ENCODE measurements around the gene MCF2L.

MCF2L gene

DNA sequence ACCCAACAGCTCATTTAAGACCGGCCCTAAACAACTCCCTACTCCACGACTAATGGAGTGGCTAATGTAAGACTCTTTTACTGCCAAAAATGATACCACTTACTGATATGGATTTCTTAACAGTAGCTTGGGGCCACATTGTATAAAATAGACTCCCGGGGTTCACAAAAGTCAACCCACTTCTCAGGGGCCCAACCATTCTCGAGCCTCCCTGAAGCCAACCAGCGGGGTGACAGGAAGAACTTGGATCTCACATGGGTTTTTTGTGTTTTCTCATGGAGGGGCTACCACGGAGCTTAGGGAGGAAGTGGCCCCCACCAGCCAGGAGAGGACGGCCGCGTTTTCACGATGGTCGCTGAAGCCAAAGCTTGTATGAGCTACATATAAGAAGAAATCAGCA lies 8.1 kb downstream of the MCF2L start:
- in situ Hi-C loops (cut with MboI; ENCODE audit: low sequenced_read_pairs), result no loop called here

- in situ Hi-C loops (cut with MboI; ENCODE audit: low sequenced_read_pairs), result no loop called here
Measured at GRCh38 chr13:112977525-112977924, 8.5 kb downstream of the MCF2L start.

- in situ Hi-C loops (cut with MboI; ENCODE audit: low sequenced_read_pairs), result no loop called here
Measured at GRCh38 chr13:112978561-112979405, 9.8 kb downstream of the MCF2L start.

- in situ Hi-C loops (cut with MboI; ENCODE audit: low sequenced_read_pairs), result no loop called here
Measured at GRCh38 chr13:112979406-112979902, 10.4 kb downstream of the MCF2L start.

DNA sequence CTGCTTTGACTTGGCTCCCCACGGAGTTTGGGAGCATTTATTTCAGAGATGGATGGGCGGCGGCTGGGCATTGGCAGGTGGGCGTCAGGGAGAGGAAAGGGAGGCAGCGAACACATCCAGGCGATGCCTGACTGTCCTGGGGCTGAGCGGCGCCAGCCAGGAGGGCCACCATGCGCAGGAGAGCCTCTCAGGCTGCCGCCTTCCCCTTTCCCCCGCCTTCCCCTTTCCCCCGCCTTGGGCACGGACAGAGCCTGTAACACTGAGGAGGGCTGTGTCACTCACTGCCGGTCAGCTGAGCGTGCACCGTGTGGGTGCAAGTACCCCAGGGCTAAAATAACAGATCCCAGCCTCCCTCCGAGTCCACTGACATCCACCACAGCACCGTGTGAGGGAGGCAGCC lies 11.4 kb downstream of the MCF2L start:
- in situ Hi-C loops (cut with MboI; ENCODE audit: low sequenced_read_pairs), result no loop called here

GRCh38 chr13:112981451-112981850 lies 12.4 kb downstream of the MCF2L start:
- in situ Hi-C loops (cut with MboI; ENCODE audit: low sequenced_read_pairs), result no loop called here

- in situ Hi-C loops (cut with MboI; ENCODE audit: low sequenced_read_pairs), result no loop called here
Measured at GRCh38 chr13:112982281-112983041, 13.4 kb downstream of the MCF2L start.

DNA sequence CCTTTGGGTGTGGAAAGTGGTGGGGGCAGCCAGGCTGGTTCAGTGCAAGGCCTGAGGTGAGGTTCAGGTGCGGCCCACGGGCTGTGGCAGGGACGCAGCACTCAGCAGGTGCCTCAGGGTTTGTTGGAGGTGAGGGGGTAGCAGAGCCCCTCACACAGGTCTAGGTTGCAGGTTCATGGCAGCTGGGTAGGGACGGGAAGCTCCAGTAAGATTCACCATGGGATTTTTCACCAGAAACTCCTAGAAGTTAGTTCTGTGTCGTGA lies 14.0 kb downstream of the MCF2L start:
- in situ Hi-C loops (cut with MboI; ENCODE audit: low sequenced_read_pairs), result no loop called here

DNA sequence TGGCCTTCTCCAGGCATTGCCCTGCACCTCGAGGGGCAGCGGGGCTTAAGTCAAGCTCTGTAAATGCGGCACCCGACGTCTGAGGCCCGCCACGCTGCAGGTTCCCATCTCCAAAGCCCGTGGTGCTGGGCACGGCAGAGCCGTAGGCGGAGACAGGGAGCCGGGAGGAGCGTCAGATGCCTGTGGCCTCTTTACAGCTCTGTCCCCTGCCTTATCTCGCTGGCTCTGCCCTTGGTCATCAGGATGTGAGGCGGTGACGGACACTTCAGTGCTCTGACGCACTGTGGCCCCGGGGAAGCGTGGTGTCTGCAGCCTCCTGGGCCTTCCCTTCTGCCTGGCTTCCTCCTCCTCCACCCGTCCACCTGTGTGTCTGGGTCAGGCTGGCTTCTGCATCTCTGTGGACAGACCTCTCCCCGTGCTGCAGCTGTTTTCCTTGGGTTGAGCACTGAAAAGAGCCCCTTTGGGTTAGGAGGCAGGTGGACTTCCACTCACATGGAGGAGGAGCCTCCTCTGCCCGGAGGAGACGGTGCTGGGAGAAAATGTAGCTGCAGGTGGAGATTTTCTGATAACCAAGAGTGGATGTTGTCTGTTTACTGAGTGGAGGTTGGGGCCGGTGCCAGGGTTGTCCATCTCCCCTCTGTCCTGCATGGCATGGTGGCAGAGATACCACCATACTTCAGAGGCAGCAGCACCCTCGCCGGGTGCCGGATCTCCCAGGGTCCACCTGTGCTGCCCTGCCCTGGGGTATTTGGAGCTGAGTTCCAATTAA lies 14.6 kb downstream of the MCF2L start:
- in situ Hi-C loops (cut with MboI; ENCODE audit: low sequenced_read_pairs), result no loop called here

DNA sequence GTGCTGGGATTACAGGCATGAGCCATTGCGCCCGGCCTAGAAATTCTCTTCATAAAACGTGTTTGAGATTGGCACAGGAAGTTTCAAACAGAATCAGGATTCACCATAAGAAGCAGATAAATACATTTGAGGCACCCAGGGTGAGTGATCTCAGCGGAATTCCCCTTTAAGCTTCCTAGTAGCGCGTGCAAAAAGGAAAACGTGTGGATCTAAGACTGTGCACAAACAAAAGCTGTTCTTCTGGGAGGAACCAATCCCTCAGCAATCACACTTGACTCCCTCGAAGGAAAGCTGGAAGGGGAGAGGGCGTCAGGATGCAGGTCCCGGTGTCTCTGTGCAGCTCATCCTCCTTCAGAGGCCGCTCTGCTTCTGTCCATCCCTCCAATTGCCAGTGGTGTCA lies 15.5 kb downstream of the MCF2L start:
- in situ Hi-C loops (cut with MboI; ENCODE audit: low sequenced_read_pairs), result no loop called here

GRCh38 chr13:112984954-112985802 lies 16.2 kb downstream of the MCF2L start:
- in situ Hi-C loops (cut with MboI; ENCODE audit: low sequenced_read_pairs), result no loop called here

DNA sequence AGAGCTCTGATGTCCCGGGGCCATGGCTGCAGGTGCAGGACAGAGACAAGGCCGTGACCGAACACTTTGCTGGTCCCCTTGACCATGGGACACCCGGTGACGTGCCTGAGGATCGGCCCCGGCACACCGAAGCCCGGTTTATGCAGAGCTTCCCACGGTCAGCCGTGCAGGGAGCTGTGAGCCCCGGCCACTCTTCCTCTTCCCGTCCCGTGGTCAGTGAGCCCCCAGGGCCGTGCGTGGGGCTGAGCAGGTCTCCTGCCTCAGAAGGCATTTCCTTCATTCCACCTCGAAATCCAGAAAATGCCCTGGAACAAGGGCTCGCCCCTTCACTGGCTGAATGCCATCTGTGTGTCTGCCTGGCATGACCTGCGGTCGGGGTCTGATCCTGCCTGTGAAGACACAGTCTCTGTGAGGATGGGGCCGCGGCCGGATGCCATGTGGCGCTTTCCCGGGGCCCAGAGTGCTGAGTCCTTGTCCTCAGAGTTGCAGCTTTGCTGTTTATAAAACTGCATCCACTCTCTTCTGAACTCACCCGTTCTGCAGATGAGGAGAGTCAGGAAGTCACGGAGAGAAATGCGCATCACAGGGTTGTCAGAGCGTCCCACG lies 16.9 kb downstream of the MCF2L start:
- in situ Hi-C loops (cut with MboI; ENCODE audit: low sequenced_read_pairs), result no loop called here

- in situ Hi-C loops (cut with MboI; ENCODE audit: low sequenced_read_pairs), result no loop called here
Measured at GRCh38 chr13:112986470-112986869, 17.5 kb downstream of the MCF2L start.

DNA sequence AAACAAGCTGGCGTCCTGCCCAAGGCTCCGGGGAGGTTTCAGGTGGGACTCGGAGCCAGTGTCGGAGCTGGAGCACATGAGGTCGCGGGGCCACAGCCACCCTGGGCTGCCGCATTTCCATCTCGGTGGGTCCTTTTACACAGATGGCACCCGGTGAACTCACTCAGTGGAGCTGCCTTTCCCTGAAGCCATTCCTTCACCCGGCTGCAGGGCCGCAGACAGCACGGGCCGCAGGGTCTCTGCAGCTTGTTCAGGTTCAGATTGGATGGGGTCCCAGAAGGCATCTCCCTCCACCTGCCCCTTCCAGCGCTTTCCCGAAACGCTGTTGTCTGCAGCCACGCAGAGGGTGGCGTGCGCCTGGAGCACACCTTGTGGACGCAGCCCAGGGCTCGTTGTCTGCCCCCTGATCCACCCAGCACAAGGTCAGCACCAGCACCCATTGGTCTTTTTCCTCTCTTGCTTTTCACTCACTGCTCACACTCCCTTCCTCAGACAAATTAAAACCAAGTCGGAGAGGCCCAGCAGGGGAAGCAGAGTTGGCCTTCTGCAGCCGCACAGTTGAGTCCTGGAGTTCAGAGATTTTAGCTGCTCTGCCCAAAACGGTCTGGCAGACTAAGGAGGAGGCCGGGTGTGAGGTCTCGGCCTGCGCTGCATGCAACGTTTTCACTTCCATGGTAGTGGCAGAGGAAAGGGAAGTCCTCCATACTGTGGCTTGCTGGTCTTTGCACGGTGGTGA lies 18.1 kb downstream of the MCF2L start:
- in situ Hi-C loops (cut with MboI; ENCODE audit: low sequenced_read_pairs), result no loop called here

DNA sequence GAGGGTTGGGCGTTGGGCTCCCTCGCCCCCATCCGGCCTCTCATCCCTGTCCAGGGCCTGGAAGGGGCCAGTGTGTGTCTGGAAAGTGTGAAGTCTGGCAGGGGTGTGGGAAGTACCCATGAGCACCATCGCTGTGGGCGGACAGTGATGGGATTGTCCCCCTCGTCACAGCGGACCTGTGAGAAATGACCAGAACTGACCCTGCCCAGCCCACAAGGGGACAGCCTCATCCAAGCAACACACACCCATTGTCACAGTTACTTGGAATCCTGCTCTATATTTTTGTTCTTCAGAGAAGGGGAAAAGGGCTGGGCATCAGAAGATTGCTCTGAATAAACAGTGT lies 18.6 kb downstream of the MCF2L start:
- in situ Hi-C loops (cut with MboI; ENCODE audit: low sequenced_read_pairs), result no loop called here

GRCh38 chr13:112990783-112991182 lies 21.8 kb downstream of the MCF2L start:
- in situ Hi-C loops (cut with MboI; ENCODE audit: low sequenced_read_pairs), result no loop called here

- in situ Hi-C loops (cut with MboI; ENCODE audit: low sequenced_read_pairs), result no loop called here
Measured at GRCh38 chr13:112991609-112992008, 22.6 kb downstream of the MCF2L start.

DNA sequence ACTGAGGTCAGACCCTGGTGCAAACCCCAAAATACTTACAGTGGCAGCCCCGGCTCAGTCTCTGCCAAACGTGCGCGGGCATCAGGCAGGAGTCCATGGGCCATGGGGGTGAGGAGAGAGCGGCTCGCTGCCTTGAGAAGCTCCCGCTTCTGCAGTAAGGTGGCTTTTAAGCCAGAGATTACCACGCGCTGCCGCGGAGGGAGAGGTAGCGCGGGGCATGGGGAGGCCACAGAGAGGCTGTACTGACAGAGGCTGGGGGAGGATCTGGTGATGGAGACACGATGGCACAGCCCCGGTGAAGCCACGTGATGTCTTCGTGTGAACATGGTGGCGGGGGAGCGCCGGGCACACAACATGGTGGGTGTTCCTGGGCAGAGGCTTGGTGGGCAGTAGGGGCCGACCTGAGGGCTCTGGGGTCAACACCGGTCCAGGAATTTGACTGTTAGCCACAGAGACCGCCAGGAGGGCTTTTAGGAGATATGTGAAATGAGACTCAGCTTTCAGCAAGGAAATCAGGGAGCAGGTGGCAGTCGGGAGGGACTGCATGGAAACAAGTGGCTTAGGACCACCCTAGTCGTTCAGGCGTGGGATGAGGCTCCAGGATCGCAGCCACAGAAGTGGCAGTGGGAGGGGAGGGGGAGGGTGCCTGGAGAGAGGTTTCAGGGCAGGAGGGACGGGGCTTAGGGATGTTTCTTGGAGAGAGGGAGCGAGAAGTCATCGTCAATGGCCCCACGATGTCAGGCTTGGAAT lies 24.1 kb downstream of the MCF2L start:
- in situ Hi-C loops (cut with MboI; ENCODE audit: low sequenced_read_pairs), result no loop called here
